DND-41 (cell line): ENCODE data around the gene GUCY2F.

Experiments used
- CTCF ChIP-seq: IDR thresholded peaks from 2 replicates; pipeline ENCODE4 v1.5.1; 2012; ENCODE audit warnings: borderline replicate concordance, low read length, moderate library complexity, mild to moderate bottlenecking; ENCODE audit not compliant: poor library complexity, severe bottlenecking; ENCODE audit errors: extremely low read depth
- EZH2 ChIP-seq: IDR thresholded peaks from 3 replicates; pipeline ENCODE4 v1.6.1; 2012; ENCODE audit warnings: borderline replicate concordance, low read depth, mild to moderate bottlenecking, moderate library complexity, low read length, inconsistent platforms; ENCODE audit not compliant: severe bottlenecking

GRCh38 chrX:109343671-109344070, 138.2 kb downstream of the GUCY2F start:
- TF ChIP-seq EZH2 (no peak), CTCF (no peak)
